Transverse colon (tissue), 4 donors: ENCODE results near the gene FER1L5.

ENCODE experiments used
- CTCF ChIP-seq, 5 experiments: fragments of 200-600 bp in 3 of 5; fragments of 450-650 bp in 2 of 5; sonication (generic) in 3 of 5; IDR thresholded peaks; 1 replicate in 2 of 5; 2 replicates in 3 of 5; pipeline ENCODE4 v1.5.1; 2016 to 2017; ENCODE audit warnings: antibody characterized with exemption in 5 of 5, inconsistent platforms in 3 of 5, mild to moderate bottlenecking in 2 of 5, moderate library complexity in 1 of 5
- EP300 ChIP-seq: sonication (generic); formaldehyde crosslinking; IDR thresholded peaks from one replicate; pipeline ENCODE4 v1.6.1; 2017; ENCODE audit warnings: antibody characterized with exemption, low read depth
- POLR2AphosphoS5 ChIP-seq, 3 donors: sonication (generic); formaldehyde crosslinking; IDR thresholded peaks; one replicate each; pipeline ENCODE4 v1.6.1; 2016; ENCODE audit warnings: antibody characterized with exemption in 3 of 3

GRCh38 chr2:96638144-96639121 is 4.1 kb upstream of the FER1L5 start, which contains the start of gene KANSL3:
- TF ChIP-seq CTCF (IDR thresholded peaks at IDR 0.05) = peak in 2 of 5 experiments; percentile 12 to 17
- TF ChIP-seq POLR2AphosphoS5 (IDR thresholded peaks at IDR 0.05) = peak; percentile 98 to 99 (median 98)
- TF ChIP-seq EP300 = no peak
